Esophagus (tissue), 2 donors: ENCODE results near the gene ACOT7. TPM values are rescaled to one million over a fixed set of nuclear protein-coding genes. Genes with fewer than 3 reads are reported as not detected.
A peak's percentile ranks its signal among the peaks of the same experiment; 100 is the strongest.

Experiments
- H3K27ac ChIP-seq, 2 donors: one replicate each; pipeline ENCODE4 v1.5.1; 2013; ENCODE audit warnings: low read depth in 2 of 2, mild to moderate bottlenecking in 2 of 2, inconsistent platforms in 1 of 2, low read length in 1 of 2, moderate library complexity in 1 of 2
- H3K27me3 ChIP-seq, 2 donors: one replicate each; pipeline ENCODE4 v1.6.1; 2013; ENCODE audit warnings: low read length in 2 of 2, control low read depth in 1 of 2, mild to moderate bottlenecking in 1 of 2; ENCODE audit not compliant: insufficient read depth in 2 of 2, control insufficient read depth in 1 of 2
- H3K36me3 ChIP-seq, 2 donors: one replicate each; pipeline ENCODE4 v1.6.1; 2013; ENCODE audit warnings: low read length in 1 of 2; ENCODE audit not compliant: control insufficient read depth in 2 of 2, insufficient read depth in 2 of 2
- H3K4me1 ChIP-seq, 2 donors: one replicate each; pipeline ENCODE4 v1.6.1; 2013; ENCODE audit warnings: low read length in 1 of 2; ENCODE audit not compliant: control insufficient read depth in 2 of 2, insufficient read depth in 2 of 2
- H3K4me3 ChIP-seq, 2 donors: one replicate each; pipeline ENCODE4 v1.5.1; 2013; ENCODE audit warnings: low read length in 2 of 2, mild to moderate bottlenecking in 2 of 2, low read depth in 1 of 2, moderate library complexity in 1 of 2
- H3K9me3 ChIP-seq, 2 donors: one replicate each; pipeline ENCODE4 v1.6.1; 2013; ENCODE audit warnings: mild to moderate bottlenecking in 2 of 2, low read depth in 1 of 2, low read length in 1 of 2, moderate library complexity in 1 of 2; ENCODE audit not compliant: control insufficient read depth in 2 of 2, insufficient read depth in 1 of 2
- WGBS, 2 donors: extraction: QIAGEN DNeasy Blood & Tissue Kit; methylation state at CpG; one replicate each; pipeline ENCODE4 v1.1.7; 2013; 5-methylcytosine and 5-hydroxymethylcytosine counted together
- polyA plus RNA-seq, 2 donors: library from polyadenylated mRNA; stranded (reverse); fragments of 200-250 nt; gene quantifications; one replicate each; pipeline ENCODE4 v1.2.3, GENCODE V29; 2013
- donor health status: healthy with polysubstance abuse.
- donor health status: Bipolar disorder and iron deficiency.

The ACOT7 gene
- polyA plus RNA-seq, 2 donors: 12.3 to 39.7 TPM

DNA sequence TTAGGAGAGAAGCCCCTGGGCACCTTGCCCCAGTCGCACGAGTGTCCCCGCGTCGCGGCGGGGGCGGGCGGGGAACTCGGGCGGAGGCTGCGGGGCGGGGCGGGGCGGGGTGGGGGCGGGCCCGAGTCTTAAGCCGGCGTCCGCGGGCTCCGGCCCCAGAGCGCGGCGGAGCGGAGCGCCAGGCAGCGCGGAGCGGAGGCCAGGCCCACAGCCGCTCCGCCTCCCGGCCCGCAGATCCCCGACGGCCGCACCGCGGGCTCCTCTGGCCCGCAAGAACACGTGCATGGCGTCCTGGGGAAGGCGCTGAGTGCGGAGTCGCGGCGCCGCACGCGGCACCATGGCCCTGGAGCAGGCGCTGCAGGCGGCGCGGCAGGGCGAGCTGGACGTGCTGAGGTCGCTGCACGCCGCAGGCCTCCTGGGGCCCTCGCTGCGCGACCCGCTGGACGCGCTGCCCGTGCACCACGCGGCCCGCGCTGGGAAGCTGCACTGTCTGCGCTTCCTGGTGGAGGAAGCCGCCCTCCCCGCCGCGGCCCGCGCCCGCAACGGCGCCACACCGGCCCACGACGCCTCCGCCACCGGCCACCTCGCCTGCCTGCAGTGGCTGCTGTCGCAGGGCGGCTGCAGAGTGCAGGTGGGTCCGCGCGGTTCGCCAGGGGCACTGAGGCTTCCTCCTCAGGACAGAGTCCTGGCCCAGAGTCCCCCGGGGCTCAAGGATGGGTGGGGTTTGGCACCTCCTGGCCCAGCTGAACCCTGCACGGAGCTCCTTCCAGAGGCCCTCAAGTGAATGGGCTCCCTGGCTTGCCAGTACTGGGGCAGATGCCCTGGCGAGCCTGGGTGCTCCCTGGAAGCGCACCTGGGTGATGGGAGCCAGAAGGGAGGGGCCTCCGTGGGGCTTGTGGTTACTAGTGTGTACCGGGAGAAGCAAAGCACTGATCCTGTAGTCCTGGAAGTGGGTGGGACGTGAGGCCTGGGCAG is 31.3 kb upstream of the ACOT7 start, which contains the start of gene ESPN:
ESPN (plus strand) TSS at position 158 of the 975 bp plus-strand sequence; CDS start at position 338, 180 bp downstream.
- no peaks in the 10 kb centered on the region for H3K36me3 ChIP-seq
- no peaks in the 10 kb centered on the region for H3K9me3 ChIP-seq
- no peaks in the 10 kb centered on the region for H3K27me3 ChIP-seq
- H3K27ac ChIP-seq: no peak within 1 kb of the TSS
- peaks cover 7 to 47% of the 10 kb centered on the region in 2 donors for H3K4me1 ChIP-seq
- H3K4me3 ChIP-seq: peak within 1 kb of the TSS; percentile 23 to 42
- 4% methylated on average over 62 to 99 of the region's 99 CpGs for WGBS, 2 donors

DNA sequence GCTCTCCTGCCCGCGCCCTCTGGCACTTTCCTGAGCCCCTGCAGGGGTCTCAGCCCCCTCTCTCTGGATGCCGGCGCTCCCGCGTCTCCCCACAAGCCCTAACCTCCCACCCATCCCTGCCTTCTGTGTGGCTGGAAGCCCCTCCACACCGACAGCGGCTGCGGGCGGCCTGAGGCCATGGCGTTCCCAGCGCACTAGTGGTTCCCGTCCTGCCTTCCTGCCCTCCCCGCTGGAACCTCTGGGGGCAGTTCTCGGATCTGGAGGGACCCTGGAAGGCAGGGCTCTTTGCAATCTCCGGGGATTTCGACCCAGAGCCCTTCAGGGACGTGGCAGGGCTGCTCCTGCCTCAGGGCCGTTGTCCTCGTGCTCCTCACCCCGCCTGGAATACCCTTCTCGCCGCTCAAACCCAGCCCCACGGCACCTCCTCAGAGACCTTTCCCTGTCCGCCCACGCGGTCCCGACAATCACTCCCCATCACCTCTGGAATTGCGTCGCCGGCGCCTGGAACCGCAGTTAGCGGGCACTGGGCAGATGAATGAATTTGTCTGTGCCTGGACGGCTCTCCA is 30.5 kb upstream of the ACOT7 start:
- Histone ChIP-seq H3K9me3 (no peaks in the 10 kb centered on the region), H3K36me3 (no peaks in the 10 kb centered on the region), H3K27ac (no peak overlapping the region), H3K27me3 (no peaks in the 10 kb centered on the region), H3K4me3 (peak overlapping the region in 1 of 2 donors; percentile 23), H3K4me1 (peaks cover 7 to 48% of the 10 kb centered on the region in 2 donors)
- WGBS, 2 donors: 4 to 7% methylated on average over 35 of the region's 35 CpGs

DNA sequence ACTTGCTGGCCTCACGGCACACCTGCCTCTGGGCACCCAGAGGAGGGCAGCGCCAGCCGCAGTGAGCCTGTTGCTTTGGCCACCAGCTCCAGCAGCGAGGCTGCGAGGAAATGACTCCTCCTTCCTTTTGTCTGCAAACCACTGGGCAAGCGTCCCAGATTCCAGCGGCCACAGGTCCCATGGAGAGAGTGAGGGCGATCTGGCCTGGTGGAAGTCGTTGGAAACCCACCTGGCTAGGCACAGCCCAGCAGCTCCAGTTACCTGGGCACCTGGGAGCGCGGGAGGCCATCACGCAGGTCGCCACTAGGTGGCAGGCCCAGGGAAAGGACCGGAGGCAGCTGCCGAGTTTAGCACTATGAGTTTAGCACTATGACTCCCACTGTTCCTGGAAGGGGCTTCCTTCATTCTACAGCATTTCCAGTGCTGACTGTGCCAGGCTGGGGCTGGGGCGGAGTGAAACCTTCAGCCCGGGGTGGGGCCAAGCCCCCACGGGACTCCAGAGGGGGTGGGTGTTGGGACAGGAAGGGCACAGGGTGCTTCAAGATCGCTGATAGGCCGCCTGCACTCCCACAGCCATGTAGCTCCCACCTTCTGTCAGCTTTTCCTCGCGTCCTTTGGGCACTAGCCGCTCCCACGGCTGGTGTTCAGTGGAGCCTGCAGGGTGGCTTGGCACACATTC is 29.9 kb upstream of the ACOT7 start:
- WGBS, 2 donors: 10% methylated on average over 24 of the region's 24 CpGs
- Histone ChIP-seq H3K4me1 (peaks cover 7 to 50% of the 10 kb centered on the region in 2 donors), H3K9me3 (no peaks in the 10 kb centered on the region), H3K27me3 (no peaks in the 10 kb centered on the region), H3K36me3 (no peaks in the 10 kb centered on the region), H3K27ac (no peak overlapping the region), H3K4me3 (no peak overlapping the region)

DNA sequence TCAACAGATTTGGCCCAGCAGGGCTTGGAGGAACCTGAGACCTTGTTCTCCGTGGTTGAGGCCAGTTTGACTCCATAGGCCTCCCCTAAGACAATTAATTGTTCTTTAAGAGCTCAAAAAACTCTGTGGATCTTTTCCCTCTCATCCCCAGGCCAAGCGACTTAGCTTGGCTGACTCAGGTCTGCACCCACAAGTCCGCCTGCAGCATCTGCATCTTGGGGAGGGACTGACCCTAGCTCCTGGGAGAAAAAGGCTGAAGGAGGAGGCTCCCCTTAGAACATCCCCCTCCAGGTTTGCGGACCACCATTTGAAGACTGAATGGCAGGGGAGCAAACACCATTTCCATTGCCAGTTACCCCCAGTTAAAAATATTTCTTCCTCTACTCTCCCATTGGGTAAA is 27.7 kb upstream of the ACOT7 start:
- no peaks in the 10 kb centered on the region for H3K27me3 ChIP-seq
- H3K4me1 ChIP-seq: peaks cover 7 to 39% of the 10 kb centered on the region in 2 donors
- H3K9me3 ChIP-seq: no peaks in the 10 kb centered on the region
- no peaks in the 10 kb centered on the region for H3K36me3 ChIP-seq
- 64 to 69% methylated on average over 4 of the region's 4 CpGs for WGBS, 2 donors
- peak overlapping the region in 1 of 2 donors; percentile 44 for H3K27ac ChIP-seq
- H3K4me3 ChIP-seq: no peak overlapping the region

DNA sequence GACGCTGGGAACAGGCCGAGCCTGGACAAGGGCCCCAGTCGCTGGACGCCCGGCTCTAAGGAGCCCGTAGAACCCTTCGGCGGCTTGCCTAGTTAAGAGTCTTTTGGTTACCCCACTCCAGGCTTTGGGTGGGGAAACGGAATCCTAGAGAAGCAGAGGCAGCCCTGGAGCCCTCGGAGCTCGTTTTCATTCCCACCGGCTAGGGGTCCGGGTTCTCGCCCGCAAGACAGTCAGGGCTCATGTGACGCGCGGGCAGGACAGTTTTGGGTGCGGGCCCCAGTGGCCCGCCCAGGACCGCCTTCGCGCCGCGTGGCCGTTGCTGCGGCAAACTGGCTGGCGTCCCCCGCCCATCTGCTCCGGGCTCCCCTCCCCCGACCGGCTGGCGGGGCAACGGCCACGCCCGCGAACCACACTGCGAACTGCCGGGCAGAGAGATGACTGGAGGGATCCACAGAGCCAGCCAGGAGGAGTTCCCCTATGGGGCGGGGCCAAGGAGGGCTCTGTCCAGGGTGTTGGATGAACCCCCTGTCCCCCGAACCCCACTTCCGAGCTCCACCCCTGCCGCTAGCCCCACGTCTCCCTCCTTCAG is 27.0 kb upstream of the ACOT7 start:
- H3K27ac ChIP-seq: peak overlapping the region in 1 of 2 donors; percentile 44
- 8 to 9% methylated on average over 43 to 44 of the region's 44 CpGs for WGBS, 2 donors
- peak overlapping the region in 1 of 2 donors; percentile 63 for H3K4me3 ChIP-seq
- no peaks in the 10 kb centered on the region for H3K9me3 ChIP-seq
- H3K36me3 ChIP-seq: no peaks in the 10 kb centered on the region
- peaks cover 7 to 36% of the 10 kb centered on the region in 2 donors for H3K4me1 ChIP-seq
- no peaks in the 10 kb centered on the region for H3K27me3 ChIP-seq

DNA sequence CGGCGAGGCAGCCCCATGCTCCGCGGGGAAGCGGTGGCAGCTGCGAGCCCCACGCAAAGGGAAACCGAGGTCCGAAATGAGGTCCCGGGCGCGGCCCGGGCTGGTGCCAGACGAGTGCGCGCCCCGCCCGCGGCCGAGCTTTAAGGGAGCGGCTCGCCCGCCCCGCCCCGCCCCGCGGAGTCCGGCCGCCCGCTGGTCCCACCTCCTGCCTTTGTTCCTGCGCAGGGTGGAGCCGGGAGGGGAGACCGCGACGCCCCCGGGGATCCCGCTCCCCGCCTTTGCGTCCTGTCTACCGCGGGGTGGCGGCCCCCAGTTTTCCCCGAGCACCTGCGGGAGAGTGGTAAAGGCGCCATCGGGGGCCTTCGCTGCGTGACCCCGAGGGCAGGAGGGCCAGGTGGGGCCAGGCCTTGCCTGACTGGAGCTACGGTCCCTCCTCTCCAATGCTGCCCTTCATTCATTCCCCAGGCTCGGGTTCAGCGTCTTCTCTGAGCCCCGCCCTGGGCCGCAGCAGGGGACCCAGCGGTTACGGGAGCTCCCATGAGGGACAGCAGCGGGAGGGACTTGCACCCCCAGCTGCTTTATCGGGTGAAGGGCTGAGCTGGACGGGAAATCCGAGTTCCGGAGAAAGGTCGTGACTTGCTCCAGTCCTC is 26.4 kb upstream of the ACOT7 start, which contains the start of gene HES2:
HES2 (minus strand) TSS at position 116 of the 650 bp plus-strand sequence; CDS start at position 17, 99 bp downstream.
- H3K4me3 ChIP-seq: peak within 1 kb of the TSS; percentile 55 to 63
- no peaks in the 10 kb centered on the region for H3K36me3 ChIP-seq
- no peaks in the 10 kb centered on the region for H3K9me3 ChIP-seq
- H3K27me3 ChIP-seq: no peaks in the 10 kb centered on the region
- WGBS, 2 donors: 1 to 3% methylated on average over 58 to 62 of the region's 62 CpGs
- peaks cover 7 to 30% of the 10 kb centered on the region in 2 donors for H3K4me1 ChIP-seq
- peak within 1 kb of the TSS; percentile 19 to 47 for H3K27ac ChIP-seq

- peak overlapping the region; percentile 55 to 63 for H3K4me3 ChIP-seq
- no peaks in the 10 kb centered on the region for H3K27me3 ChIP-seq
- 2% methylated on average over 34 to 48 of the region's 48 CpGs for WGBS, 2 donors
- peak overlapping the region; percentile 19 to 47 for H3K27ac ChIP-seq
- no peaks in the 10 kb centered on the region for H3K9me3 ChIP-seq
- H3K36me3 ChIP-seq: no peaks in the 10 kb centered on the region
- peaks cover 7 to 27% of the 10 kb centered on the region in 2 donors for H3K4me1 ChIP-seq
Observed at GRCh38 chr1:6419397-6419803, 25.8 kb upstream of the ACOT7 start.

DNA sequence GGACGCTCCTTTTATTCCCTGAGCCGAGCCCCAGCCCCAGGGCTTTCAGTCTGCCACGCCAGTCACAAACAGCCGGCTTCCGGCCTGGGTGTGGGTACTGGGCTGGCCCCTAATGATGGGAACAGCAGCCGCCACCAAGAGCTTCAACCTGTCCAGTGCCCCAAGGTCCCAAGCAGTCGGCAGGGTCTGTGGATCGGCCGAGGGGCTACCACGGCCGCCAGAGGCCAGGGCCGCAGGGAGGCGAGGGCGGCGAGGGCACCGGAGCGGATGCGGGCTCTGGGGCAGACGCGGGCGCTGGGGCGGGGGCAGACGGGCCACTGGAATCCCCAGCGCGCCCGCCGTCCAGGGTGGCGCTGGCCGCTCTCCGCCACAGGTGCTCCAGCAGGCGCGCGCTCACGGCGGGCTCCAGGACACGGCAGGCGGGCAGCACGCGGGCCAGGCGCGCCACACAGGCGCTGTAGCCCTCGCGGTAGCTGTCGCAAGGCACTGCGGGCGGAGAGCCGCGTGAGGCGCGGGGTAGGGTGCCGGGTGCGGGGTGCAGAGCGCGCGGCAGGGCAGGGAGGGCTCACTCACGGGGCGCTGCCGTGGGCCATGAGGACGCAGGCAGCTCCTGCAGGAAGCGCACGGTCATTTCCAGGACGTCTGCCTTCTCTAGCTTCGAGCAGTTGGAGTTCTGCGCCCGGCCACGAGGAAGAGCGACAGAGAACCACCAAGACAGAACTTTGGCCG is 25.3 kb upstream of the ACOT7 start:
- peak overlapping the region; percentile 55 to 63 for H3K4me3 ChIP-seq
- no peaks in the 10 kb centered on the region for H3K36me3 ChIP-seq
- no peaks in the 10 kb centered on the region for H3K9me3 ChIP-seq
- WGBS, 2 donors: 7% methylated on average over 52 to 69 of the region's 69 CpGs
- peak overlapping the region in 1 of 2 donors; percentile 47 for H3K27ac ChIP-seq
- no peaks in the 10 kb centered on the region for H3K27me3 ChIP-seq
- peaks cover 5 to 24% of the 10 kb centered on the region in 2 donors for H3K4me1 ChIP-seq
